Karpas-422 (cell line): ENCODE data around the gene USP7. TPM values are rescaled to one million over a fixed set of nuclear protein-coding genes. Genes with fewer than 3 reads are reported as not detected.

Experiments
- DNase-seq: peaks from one replicate; pipeline ENCODE4 v3.0.0-alpha.2; 2015
- H2AFZ ChIP-seq: fragments of 200-600 bp; sonication (generic); 2 replicates; pipeline ENCODE4 v1.6.1; 2014; ENCODE audit warnings: antibody characterized with exemption, low read length, mixed read lengths
- H3K27ac ChIP-seq: fragments of 200-600 bp; sonication (generic); 2 replicates; pipeline ENCODE4 v1.5.1; 2014; ENCODE audit warnings: mild to moderate bottlenecking, low read length, moderate library complexity
- H3K27me3 ChIP-seq: fragments of 200-600 bp; sonication (generic); 2 replicates; pipeline ENCODE4 v1.6.1; 2014; ENCODE audit warnings: low read length, mixed read lengths
- H3K36me3 ChIP-seq: fragments of 200-600 bp; sonication (generic); 2 replicates; pipeline ENCODE4 v1.6.1; 2014; ENCODE audit warnings: low read length, mixed read lengths; ENCODE audit not compliant: insufficient read depth
- H3K4me1 ChIP-seq: fragments of 200-600 bp; sonication (generic); 2 replicates; pipeline ENCODE4 v1.6.1; 2014; ENCODE audit warnings: mild to moderate bottlenecking, low read length, mixed read lengths
- H3K4me2 ChIP-seq: fragments of 200-600 bp; sonication (generic); 2 replicates; pipeline ENCODE4 v1.6.1; 2014; ENCODE audit warnings: low read length, low read depth, mild to moderate bottlenecking; ENCODE audit not compliant: poor library complexity, severe bottlenecking
- H3K4me3 ChIP-seq: fragments of 200-600 bp; sonication (generic); 2 replicates; pipeline ENCODE4 v1.5.1; 2014; ENCODE audit warnings: mild to moderate bottlenecking, antibody characterized with exemption, low read length, mixed read lengths
- H3K79me2 ChIP-seq: fragments of 200-600 bp; sonication (generic); 2 replicates; pipeline ENCODE4 v1.6.1; 2014; ENCODE audit warnings: mild to moderate bottlenecking, low read length, mixed read lengths
- H3K9ac ChIP-seq: fragments of 200-600 bp; sonication (generic); 2 replicates; pipeline ENCODE4 v1.6.0; 2014; ENCODE audit warnings: low read length
- H3K9me2 ChIP-seq: fragments of 200-600 bp; sonication (generic), shearing (Covaris generic); replicated peaks from 2 replicates; pipeline ENCODE4 v1.6.0; 2014; ENCODE audit warnings: mild to moderate bottlenecking, low read length, moderate library complexity; ENCODE audit not compliant: insufficient read depth
- H3K9me3 ChIP-seq: fragments of 300-700, 200-600 bp; sonication (generic); 2 replicates; pipeline ENCODE4 v1.6.1; 2014; ENCODE audit warnings: low read length, mixed read lengths
- H4K20me1 ChIP-seq: fragments of 200-600 bp; sonication (generic); 2 replicates; pipeline ENCODE4 v1.6.1; 2014; ENCODE audit warnings: mild to moderate bottlenecking, antibody characterized with exemption, low read length, low read depth; ENCODE audit not compliant: insufficient read depth
- total RNA-seq: library from RNA; depleted of rRNA; stranded (reverse); fragments of >200 nt; shearing (Covaris generic); gene quantifications from 2 replicates; pipeline ENCODE4 v1.2.3, GENCODE V29; 2014; ENCODE audit warnings: low replicate concordance

USP7 gene
- total RNA-seq, 1 experiment from 2014 or later, result 42.5 TPM

- no peak overlapping the region for H3K9ac ChIP-seq
- H3K36me3 ChIP-seq, result peaks cover 56% of the 10 kb centered on the region
- H3K27me3 ChIP-seq, result no peaks in the 10 kb centered on the region
- H3K27ac ChIP-seq, result no peak overlapping the region
- H3K4me3 ChIP-seq, result no peak overlapping the region
- H3K79me2 ChIP-seq, result no peaks in the 10 kb centered on the region
- no peaks in the 10 kb centered on the region for H3K9me3 ChIP-seq
- DNase-seq, result no peak
- no peaks in the 10 kb centered on the region for H3K9me2 ChIP-seq
- no peaks in the 10 kb centered on the region; the same call in 1 of the 2 replicates for H4K20me1 ChIP-seq
- no peak overlapping the region for H3K4me2 ChIP-seq
- H3K4me1 ChIP-seq, result 0 out of 2 replicates have a peak, but pooled peaks cover 4% of the 10 kb centered on the region
- H2AFZ ChIP-seq, result no peak overlapping the region
These were observed 64.9 kb downstream of the USP7 start for GRCh38 chr16:8898660-8899318.

DNA sequence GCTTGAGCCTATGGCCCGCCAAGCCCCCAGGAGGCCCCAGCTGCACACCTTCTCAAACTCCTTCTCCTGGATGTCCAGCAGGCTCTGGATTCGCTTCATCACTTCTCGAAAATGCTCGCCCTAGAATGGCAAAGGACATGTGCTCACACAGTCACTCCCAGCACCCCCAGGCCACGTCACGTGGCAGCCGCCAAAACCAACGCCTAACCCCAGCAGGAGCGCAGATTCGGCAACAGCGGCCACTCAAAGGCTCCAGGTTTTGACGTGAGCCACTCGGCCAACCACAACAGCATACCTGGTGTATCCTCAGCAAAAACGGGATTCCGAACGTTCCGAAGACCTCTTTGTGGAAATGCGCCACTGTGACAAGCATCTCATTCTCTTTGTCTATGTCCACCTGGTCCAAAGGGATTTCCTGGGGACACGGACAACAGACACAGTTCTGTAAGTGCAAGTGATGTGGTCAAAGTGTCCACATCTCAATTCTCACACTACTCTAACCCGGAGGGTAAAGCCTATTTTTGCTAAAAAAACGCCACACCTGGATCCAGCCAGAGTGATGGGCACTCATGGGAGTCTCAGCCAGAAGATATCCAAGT is 68.9 kb downstream of the USP7 start:
- Histone ChIP-seq H3K4me1 (peaks cover 32% of the 10 kb centered on the region), H3K27ac (no peak overlapping the region), H3K9me2 (no peaks in the 10 kb centered on the region), H2AFZ (no peak overlapping the region), H3K9ac (no peak overlapping the region), H3K79me2 (no peaks in the 10 kb centered on the region), H3K36me3 (peaks cover 51% of the 10 kb centered on the region), H3K4me3 (no peak overlapping the region), H4K20me1 (peaks cover 17% of the 10 kb centered on the region; the same call in 1 of the 2 replicates), H3K27me3 (no peaks in the 10 kb centered on the region), H3K4me2 (no peak overlapping the region), H3K9me3 (no peaks in the 10 kb centered on the region)
- DNase-seq, result no peak

GRCh38 chr16:8893976-8894690 is 69.6 kb downstream of the USP7 start:
- Histone ChIP-seq H3K9me2 (no peaks in the 10 kb centered on the region), H2AFZ (no peak overlapping the region), H3K36me3 (peaks cover 45% of the 10 kb centered on the region), H3K9ac (no peak overlapping the region), H3K9me3 (no peaks in the 10 kb centered on the region), H3K4me1 (peaks cover 32% of the 10 kb centered on the region), H3K27ac (no peak overlapping the region), H3K79me2 (no peaks in the 10 kb centered on the region), H3K27me3 (no peaks in the 10 kb centered on the region), H4K20me1 (peaks cover 17% of the 10 kb centered on the region; the same call in 1 of the 2 replicates), H3K4me3 (no peak overlapping the region), H3K4me2 (no peak overlapping the region)
- no peak for DNase-seq

DNA sequence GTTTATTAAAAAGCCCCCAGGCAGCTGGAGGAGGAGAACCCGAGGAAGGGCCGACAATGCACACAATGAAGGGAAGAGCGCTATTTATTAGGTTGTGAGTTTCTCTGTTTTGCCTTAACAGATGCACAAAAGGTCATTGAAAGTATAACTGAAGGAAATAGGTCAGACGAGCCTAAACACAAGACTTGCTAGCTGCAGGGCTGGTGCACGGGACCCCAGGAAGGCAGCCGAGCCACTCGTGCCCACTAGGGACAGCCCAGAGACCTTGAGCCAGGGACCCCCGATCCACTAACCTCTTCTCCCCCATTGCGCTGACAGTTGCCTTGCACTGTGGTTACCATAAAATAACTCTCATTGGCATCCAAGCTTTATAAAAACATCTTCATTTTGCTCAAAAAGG is 70.3 kb downstream of the USP7 start:
- Histone ChIP-seq H3K27me3 (no peaks in the 10 kb centered on the region), H4K20me1 (peaks cover 17% of the 10 kb centered on the region; the same call in 1 of the 2 replicates), H3K4me2 (no peak overlapping the region), H3K79me2 (no peaks in the 10 kb centered on the region), H3K9me2 (no peaks in the 10 kb centered on the region), H3K27ac (no peak overlapping the region), H2AFZ (no peak overlapping the region), H3K9ac (no peak overlapping the region), H3K36me3 (peaks cover 38% of the 10 kb centered on the region), H3K4me1 (peaks cover 32% of the 10 kb centered on the region), H3K4me3 (no peak overlapping the region), H3K9me3 (no peaks in the 10 kb centered on the region)
- no peak for DNase-seq

DNA sequence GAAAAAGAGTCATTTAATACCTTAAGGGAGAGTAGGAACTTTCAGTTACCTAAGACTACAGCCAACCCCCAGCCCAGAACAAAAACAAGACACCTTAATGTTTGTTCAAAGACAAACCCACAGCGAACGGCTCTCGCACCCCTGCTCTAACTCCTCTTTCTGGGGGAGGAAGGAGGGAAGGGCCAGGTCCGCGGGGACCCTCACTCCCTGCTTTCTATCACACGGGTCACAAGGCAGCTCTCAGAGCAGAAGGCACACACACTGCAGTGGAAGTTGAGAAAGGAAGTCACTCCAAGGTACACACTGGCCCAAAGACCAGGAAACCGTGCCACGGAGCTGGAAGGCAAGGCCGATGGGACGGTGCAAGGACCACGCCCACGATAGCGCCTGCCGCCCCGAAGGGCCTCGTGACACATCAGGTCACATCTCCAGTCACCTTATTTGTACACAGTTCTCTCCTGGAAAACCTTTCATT is 71.6 kb downstream of the USP7 start:
- Histone ChIP-seq H3K4me3 (no peak overlapping the region), H2AFZ (no peak overlapping the region), H3K9me2 (no peaks in the 10 kb centered on the region), H3K4me2 (peak overlapping the region; percentile 9), H3K27ac (no peak overlapping the region), H3K36me3 (peaks cover 32% of the 10 kb centered on the region), H3K9ac (no peak overlapping the region), H3K9me3 (no peaks in the 10 kb centered on the region), H3K79me2 (no peaks in the 10 kb centered on the region), H3K27me3 (no peaks in the 10 kb centered on the region), H3K4me1 (peaks cover 32% of the 10 kb centered on the region), H4K20me1 (peaks cover 23% of the 10 kb centered on the region; the same call in 1 of the 2 replicates)
- no peak for DNase-seq

GRCh38 chr16:8890549-8890921 is 73.2 kb downstream of the USP7 start:
- no peak for DNase-seq
- Histone ChIP-seq H3K27ac (no peak overlapping the region), H3K4me1 (peaks cover 32% of the 10 kb centered on the region), H3K4me2 (no peak overlapping the region), H3K9me2 (no peaks in the 10 kb centered on the region), H3K4me3 (no peak overlapping the region), H3K79me2 (no peaks in the 10 kb centered on the region), H3K27me3 (no peaks in the 10 kb centered on the region), H3K9me3 (no peaks in the 10 kb centered on the region), H3K36me3 (peaks cover 31% of the 10 kb centered on the region), H3K9ac (no peak overlapping the region), H4K20me1 (peaks cover 32% of the 10 kb centered on the region; the same call in 1 of the 2 replicates), H2AFZ (no peak overlapping the region)

- peaks cover 36% of the 10 kb centered on the region; the same call in 1 of the 2 replicates for H4K20me1 ChIP-seq
- no peak for DNase-seq
- no peaks in the 10 kb centered on the region for H3K9me2 ChIP-seq
- no peak overlapping the region for H3K4me3 ChIP-seq
- no peak overlapping the region for H2AFZ ChIP-seq
- H3K27ac ChIP-seq, result no peak overlapping the region
- no peaks in the 10 kb centered on the region for H3K9me3 ChIP-seq
- no peak overlapping the region for H3K4me2 ChIP-seq
- no peaks in the 10 kb centered on the region for H3K79me2 ChIP-seq
- no peak overlapping the region for H3K9ac ChIP-seq
- no peaks in the 10 kb centered on the region for H3K27me3 ChIP-seq
- peaks cover 32% of the 10 kb centered on the region for H3K4me1 ChIP-seq
- peaks cover 26% of the 10 kb centered on the region for H3K36me3 ChIP-seq
These were observed 73.7 kb downstream of the USP7 start for GRCh38 chr16:8889893-8890548.
